Adrenal gland (tissue), 5 donors: ENCODE measurements around the gene GNB3.

Source experiments
- POLR2A ChIP-seq, 2 donors: fragments of 450-650 bp; IDR thresholded peaks; one replicate each; pipeline ENCODE4 v1.6.1; 2017; ENCODE audit warnings: antibody characterized with exemption in 2 of 2, mild to moderate bottlenecking in 2 of 2, moderate library complexity in 1 of 2
- TF ChIP-seq, protein P1 (sequence below), 6 experiments: fragments of 450-650 bp in 4 of 6; fragments of 200-600 bp in 2 of 6; sonication (generic) in 1 of 6; IDR thresholded peaks; 1 replicate in 5 of 6; 2 replicates in 1 of 6; pipeline versions ENCODE4 v1.5.1 to v1.8.0; 2016 to 2021; ENCODE audit warnings: antibody characterized with exemption in 6 of 6, mild to moderate bottlenecking in 2 of 6, moderate library complexity in 1 of 6
- donor health status: DM: no; HTN: no; CAD: no.

DNA sequence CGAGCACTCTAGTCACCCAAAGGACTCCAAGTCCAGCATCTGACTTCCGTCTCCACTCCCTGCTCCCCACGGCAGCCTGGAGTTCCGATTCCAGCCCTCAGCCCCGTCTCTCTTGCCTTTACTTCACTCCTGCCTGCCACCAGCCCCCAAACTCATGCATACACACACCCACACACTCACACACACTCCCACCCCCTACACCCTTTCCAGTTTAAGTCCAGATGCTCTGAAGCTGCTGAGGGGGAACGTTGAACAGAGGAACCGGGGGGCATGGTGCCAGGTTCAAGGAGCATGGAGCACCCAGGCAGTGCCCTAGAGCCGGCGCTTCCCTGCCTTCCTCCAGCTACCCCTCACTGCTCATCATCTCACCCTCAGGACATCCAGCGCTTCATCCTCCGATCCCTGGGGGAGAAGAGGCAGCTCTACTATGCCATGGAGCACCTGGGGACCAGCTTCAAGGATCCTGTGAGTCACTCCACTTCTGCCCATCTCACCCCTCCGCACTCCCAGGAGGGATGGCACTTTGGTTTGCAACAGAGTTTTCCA is 9.2 kb upstream of the GNB3 start:
- TF ChIP-seq, protein P1, sequence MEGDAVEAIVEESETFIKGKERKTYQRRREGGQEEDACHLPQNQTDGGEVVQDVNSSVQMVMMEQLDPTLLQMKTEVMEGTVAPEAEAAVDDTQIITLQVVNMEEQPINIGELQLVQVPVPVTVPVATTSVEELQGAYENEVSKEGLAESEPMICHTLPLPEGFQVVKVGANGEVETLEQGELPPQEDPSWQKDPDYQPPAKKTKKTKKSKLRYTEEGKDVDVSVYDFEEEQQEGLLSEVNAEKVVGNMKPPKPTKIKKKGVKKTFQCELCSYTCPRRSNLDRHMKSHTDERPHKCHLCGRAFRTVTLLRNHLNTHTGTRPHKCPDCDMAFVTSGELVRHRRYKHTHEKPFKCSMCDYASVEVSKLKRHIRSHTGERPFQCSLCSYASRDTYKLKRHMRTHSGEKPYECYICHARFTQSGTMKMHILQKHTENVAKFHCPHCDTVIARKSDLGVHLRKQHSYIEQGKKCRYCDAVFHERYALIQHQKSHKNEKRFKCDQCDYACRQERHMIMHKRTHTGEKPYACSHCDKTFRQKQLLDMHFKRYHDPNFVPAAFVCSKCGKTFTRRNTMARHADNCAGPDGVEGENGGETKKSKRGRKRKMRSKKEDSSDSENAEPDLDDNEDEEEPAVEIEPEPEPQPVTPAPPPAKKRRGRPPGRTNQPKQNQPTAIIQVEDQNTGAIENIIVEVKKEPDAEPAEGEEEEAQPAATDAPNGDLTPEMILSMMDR (IDR thresholded peaks at IDR 0.05): no peak
- TF ChIP-seq POLR2A (IDR thresholded peaks at IDR 0.05): no peak
